ENCODE results near the gene UBR4.
"Not testable (repeated sequence)": the region's sequence is repeated elsewhere in the genome, so short reads cannot be mapped to it uniquely, and the experiment has no call there.

Gene UBR4

GRCh38 chr1:19219451-19219850 is 9.4 kb upstream of the UBR4 start:
- no peak for DNase-seq

DNA sequence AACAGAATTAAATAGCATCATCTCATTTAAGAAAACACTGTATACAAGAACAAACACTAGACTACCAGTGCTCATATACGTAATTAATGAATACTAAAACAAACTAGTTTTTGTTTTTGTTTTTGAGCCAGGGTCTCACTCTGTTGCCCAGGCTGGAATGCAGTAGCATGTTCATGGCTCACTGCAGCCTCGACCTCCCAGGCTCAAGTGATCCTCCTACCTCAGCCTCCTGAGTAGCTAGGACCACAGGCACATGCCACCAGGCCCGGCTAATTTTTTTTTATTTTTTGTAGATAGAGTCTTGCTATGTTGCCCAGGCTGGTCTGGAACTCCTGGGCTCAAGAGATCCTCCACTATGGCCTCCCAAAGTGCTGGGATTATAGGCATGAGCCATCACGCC is 6.5 kb upstream of the UBR4 start:
- not testable (repeated sequence) for DNase-seq

DNA sequence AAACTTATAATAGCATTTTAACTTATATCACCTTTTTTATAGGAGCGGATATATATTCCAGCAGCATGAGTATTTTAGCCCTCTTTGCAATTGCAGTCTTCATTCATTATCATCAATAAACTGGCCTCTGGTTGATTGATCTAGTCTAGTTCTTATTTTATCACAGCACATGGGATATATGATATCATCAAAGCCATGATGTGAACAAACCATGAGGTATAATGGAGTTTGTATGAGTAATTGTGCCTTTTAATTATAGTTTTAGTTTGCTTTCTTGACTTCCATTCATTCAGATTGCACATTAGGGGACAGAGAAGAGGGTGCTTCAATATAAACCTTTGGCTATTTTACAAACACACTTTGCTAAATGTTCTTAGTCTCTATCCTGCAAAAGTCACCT is 3.5 kb upstream of the UBR4 start:
- DNase-seq: no peak

- DNase-seq: no peak
These were observed 2.1 kb upstream of the UBR4 start for GRCh38 chr1:19212167-19212566.

GRCh38 chr1:19210772-19211549 is 895 bp upstream of the UBR4 start:
- DNase-seq: no peak

- DNase-seq: no peak
These were observed 552 bp downstream of the UBR4 start for GRCh38 chr1:19209439-19209989.

DNA sequence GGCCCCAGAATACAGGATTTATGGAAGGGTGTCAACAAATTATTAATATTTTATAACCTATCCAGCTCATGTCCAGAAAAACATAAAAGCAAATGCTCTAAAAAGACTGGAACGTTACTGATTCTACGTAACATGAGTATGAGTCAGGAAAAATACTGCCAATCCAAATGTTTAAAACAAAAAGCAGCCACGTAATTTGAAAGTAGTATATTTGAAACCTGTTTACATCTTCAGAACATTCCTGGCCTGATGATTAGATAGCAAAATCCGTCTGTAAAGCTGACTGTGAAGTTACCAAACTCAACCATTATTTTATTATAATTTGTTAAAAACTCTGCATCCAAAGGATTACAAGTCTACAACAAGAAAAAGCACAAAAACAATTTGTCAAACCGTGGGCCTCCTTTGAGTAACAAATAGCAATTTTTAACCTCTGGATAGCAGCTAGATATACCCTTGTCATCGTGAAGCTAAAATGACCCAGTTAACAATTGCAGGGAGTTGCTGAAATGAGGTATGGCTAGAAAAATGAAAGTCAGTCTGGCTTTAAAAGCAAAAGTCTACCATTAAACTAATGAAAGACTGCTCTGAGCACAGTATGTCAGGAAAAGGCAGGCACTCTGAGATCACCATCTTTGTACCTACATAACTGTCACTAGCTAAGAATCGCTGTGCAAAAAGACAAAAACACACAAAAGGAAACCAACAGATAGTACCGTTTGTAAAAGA is 1.2 kb downstream of the UBR4 start:
- DNase-seq: no peak

DNA sequence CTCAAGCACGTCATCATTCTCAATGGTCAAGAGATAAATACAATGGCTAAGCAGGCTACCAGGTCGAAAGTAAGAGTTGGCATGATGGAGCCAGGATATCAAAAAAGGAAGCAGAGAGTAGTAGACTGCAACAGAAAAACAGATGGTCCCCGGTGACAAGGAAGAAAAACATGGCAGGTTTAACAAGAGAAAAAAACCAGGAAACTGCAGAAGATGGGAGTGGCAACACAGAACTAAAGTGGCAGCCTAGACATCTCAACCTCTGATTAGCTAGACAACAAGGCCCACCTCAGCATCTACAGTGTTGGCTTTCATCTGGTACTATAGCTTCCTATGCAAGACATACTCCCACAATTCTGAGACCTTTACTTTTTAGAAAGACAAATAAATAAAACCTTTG is 3.1 kb downstream of the UBR4 start:
- no peak for DNase-seq

GRCh38 chr1:19205845-19206244 is 4.2 kb downstream of the UBR4 start:
- no peak for DNase-seq

- no peak for DNase-seq
These were observed 4.7 kb downstream of the UBR4 start for GRCh38 chr1:19205403-19205802.

DNA sequence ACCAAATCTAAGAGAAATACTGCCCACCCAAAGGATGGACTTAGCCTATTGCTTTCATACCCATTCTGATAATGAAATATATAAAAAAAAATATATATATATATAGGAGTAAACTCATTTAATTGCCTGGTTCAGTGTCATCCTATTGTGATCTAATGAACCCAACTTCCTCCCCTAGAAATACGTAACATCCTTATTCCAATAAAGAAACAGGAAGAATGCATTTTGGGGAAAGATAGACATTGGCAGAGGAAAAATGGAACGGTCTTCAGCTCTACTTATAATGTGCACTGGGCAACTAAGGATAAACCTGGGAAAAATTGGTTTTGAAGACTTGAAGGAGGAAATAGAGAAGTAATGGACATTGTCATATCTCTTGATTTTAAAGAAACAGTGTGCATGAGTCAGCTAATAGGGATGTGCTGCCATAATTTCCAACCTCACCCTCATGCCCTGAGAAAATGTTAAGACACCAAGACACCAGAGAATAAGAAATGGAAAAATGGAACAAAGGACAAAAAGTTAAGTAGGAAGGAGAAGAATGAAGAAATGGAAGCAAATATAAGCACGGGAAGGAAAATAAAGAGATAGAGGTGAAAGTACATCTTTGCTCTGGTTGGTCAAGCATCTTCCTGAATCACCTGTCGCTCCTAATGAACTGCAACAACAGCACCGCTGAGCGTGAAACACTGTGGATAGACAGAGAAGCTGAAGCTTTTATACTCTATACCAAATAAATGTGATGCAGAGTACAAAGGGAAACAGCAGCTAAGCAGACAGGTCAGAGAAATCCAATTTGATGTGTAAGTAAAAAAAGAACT is 5.4 kb downstream of the UBR4 start:
- DNase-seq: no peak

GRCh38 chr1:19203440-19203839 is 6.6 kb downstream of the UBR4 start:
- DNase-seq: no peak

- DNase-seq: no peak
These were observed 7.7 kb downstream of the UBR4 start for GRCh38 chr1:19202396-19202795.

- DNase-seq: no peak
These were observed 10.0 kb downstream of the UBR4 start for GRCh38 chr1:19199969-19200604.

- DNase-seq: no peak
These were observed 10.6 kb downstream of the UBR4 start for GRCh38 chr1:19199329-19199968.

DNA sequence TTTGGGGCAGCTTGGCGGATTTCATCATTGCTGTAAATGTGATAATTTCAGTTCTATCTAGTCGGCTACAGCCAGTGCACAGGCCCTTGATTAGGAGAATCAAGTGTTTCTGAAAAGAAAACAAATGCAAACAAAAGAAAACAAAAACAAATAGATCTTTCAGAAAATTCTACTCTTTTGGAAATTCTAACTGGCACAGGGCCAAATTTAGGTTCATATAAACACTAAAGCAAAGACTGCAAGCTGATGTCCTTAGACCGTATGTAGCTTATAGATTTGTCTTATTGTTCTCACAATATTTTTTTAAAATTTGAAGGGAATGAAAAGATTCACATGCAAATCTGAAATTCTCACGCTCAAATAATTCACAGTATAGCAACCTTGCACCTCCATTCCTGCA is 11.2 kb downstream of the UBR4 start:
- DNase-seq: no peak

- DNase-seq: no peak
These were observed 12.2 kb downstream of the UBR4 start for GRCh38 chr1:19197845-19198244.

GRCh38 chr1:19196331-19196730 is 13.7 kb downstream of the UBR4 start:
- DNase-seq: no peak

- no peak for DNase-seq
These were observed 17.1 kb downstream of the UBR4 start for GRCh38 chr1:19193004-19193403.

DNA sequence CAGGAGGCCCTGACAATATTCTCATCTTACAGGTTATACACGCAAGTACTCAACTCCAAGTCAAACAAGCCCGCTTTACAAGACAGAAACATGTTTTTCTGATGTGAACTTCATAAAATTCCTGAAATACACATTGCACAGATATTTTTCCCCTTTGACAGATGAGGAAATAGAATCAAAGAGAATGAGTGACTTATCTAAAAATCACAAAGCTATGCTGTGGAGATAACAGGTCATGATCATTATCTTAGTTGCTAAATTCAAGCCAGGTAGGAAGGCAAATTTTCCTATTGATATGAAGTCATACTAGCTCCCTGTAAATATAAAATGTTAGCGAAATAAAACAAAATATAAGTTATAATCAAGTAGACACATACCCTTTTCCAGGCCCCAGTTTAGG is 18.3 kb downstream of the UBR4 start:
- DNase-seq: no peak

GRCh38 chr1:19190468-19190867 is 19.6 kb downstream of the UBR4 start:
- DNase-seq: no peak

GRCh38 chr1:19189270-19189669 is 20.8 kb downstream of the UBR4 start:
- DNase-seq: no peak

Measured in retina (tissue), 1 donor.